K562 (cell line): ENCODE data around the gene PLCE1. TPM values are rescaled to one million over a fixed set of nuclear protein-coding genes. Genes with fewer than 3 reads are reported as not detected.

Source experiments
- ATAC-seq: fragments of 200-7000 bp; cut with Tn5 transposase; 3 replicates; pipeline ENCODE4 v1.9.1; 2020; ENCODE audit warnings: moderate library complexity
- BruUV-seq: library from RNA; stranded (reverse); fragments of 400-500 nt; replicated peaks from 2 replicates; lab custom pipeline; 2021; lab: Mats Ljungman, UMichigan
- CTCF ChIA-PET: fragments of 300-600 bp; formaldehyde crosslinking; extraction: SDS; loops from one replicate; lab custom pipeline; 2021; ENCODE audit warnings: low intra/inter-chr PET ratio; lab: Yijun Ruan, JAX
- POLR2A ChIA-PET: fragments of 300-600, 350-650 bp; sonication (Branson Sonifier 250); formaldehyde crosslinking; extraction: SDS; loops from one replicate; lab custom pipeline; 2021; ENCODE audit warnings: antibody characterized with exemption, inconsistent platforms; lab: Yijun Ruan, JAX
- DNase-seq, 4 experiments: peaks; one replicate each; pipeline versions ENCODE4 v3.0.0 to v3.0.0-alpha.2; 2011 to 2018; ENCODE audit warnings: low spot score in 3 of 4, mixed read lengths in 3 of 4; ENCODE audit errors: extremely low read depth in 1 of 4
- FAIRE-seq: peaks from 2 replicates; lab custom pipeline; 2011; peaks lifted over from hg19 to GRCh38; lab: Jason Lieb, UNC
- H2AFZ ChIP-seq: 2 replicates; pipeline ENCODE4 v1.6.0; 2011; ENCODE audit warnings: low read depth, low read length, control low read depth, inconsistent platforms
- H3K27ac ChIP-seq: fragments of 200-600 bp; 3 replicates; pipeline ENCODE4 v1.8.0; 2011; ENCODE audit warnings: low read depth, mild to moderate bottlenecking, control low read depth, inconsistent platforms, low read length, moderate library complexity, mixed read lengths; ENCODE audit errors: extremely low read depth
- H3K27me3 ChIP-seq, 2 experiments: fragments of 300-600 bp in 1 of 2; 2 replicates in 1 of 2; 3 replicates in 1 of 2; pipeline versions ENCODE4 v1.6.0 to v1.8.0; 2011; ENCODE audit warnings: inconsistent platforms in 2 of 2, low read length in 2 of 2, mild to moderate bottlenecking in 1 of 2, mixed read lengths in 1 of 2, moderate library complexity in 1 of 2; ENCODE audit not compliant: control insufficient read depth in 2 of 2, insufficient read depth in 2 of 2
- H3K36me3 ChIP-seq: fragments of 300-600 bp; 3 replicates; pipeline ENCODE4 v1.8.0; 2011; ENCODE audit warnings: mild to moderate bottlenecking, low read length, inconsistent platforms; ENCODE audit not compliant: control insufficient read depth, insufficient read depth
- H3K4me1 ChIP-seq, 2 experiments: fragments of 200-600 bp in 1 of 2; replicated peaks in 1 of 2; 2 replicates in 1 of 2; 3 replicates in 1 of 2; pipeline versions ENCODE4 v1.5.1 to v1.8.0; 2011; ENCODE audit warnings: inconsistent platforms in 2 of 2, low read length in 2 of 2, mild to moderate bottlenecking in 1 of 2, mixed read lengths in 1 of 2, moderate library complexity in 1 of 2; ENCODE audit not compliant: control insufficient read depth in 2 of 2, insufficient read depth in 2 of 2
- H3K4me2 ChIP-seq: 2 replicates; pipeline ENCODE4 v1.6.1; 2011; ENCODE audit warnings: low read length, control low read depth, inconsistent platforms, mixed read lengths; ENCODE audit not compliant: insufficient read depth
- H3K4me3 ChIP-seq: fragments of 200-600 bp; sonication (generic), shearing (Covaris generic); 2 replicates; pipeline ENCODE4 v1.5.1; 2016; ENCODE audit warnings: control low read depth, inconsistent platforms
- H3K79me2 ChIP-seq: fragments of 200-600 bp; 3 replicates; pipeline ENCODE4 v1.8.0; 2011; ENCODE audit warnings: low read length, inconsistent platforms; ENCODE audit not compliant: control insufficient read depth, insufficient read depth
- H3K9ac ChIP-seq, 2 experiments: 2 replicates each; pipeline versions ENCODE4 v1.6.0 to v1.6.1; 2011; ENCODE audit warnings: low read depth in 2 of 2, low read length in 2 of 2, control low read depth in 1 of 2, inconsistent platforms in 1 of 2, mild to moderate bottlenecking in 1 of 2, mixed read lengths in 1 of 2; ENCODE audit not compliant: insufficient read depth in 1 of 2
- H3K9me1 ChIP-seq: one replicate; pipeline ENCODE4 v1.6.0; 2011; ENCODE audit warnings: inconsistent platforms, mild to moderate bottlenecking, low read length, moderate library complexity; ENCODE audit not compliant: control insufficient read depth, insufficient read depth
- H3K9me3 ChIP-seq: replicated peaks from 2 replicates; pipeline ENCODE4 v1.5.1; 2011; ENCODE audit warnings: low read depth, low read length, inconsistent platforms; ENCODE audit not compliant: control insufficient read depth, insufficient read depth
- H4K20me1 ChIP-seq: replicated peaks from 2 replicates; pipeline ENCODE4 v1.6.1; 2011; ENCODE audit warnings: low read length, inconsistent platforms, mixed read lengths; ENCODE audit not compliant: control insufficient read depth, insufficient read depth
- HNRNPLL ChIP-seq: fragments of 200-400 bp; formaldehyde crosslinking; IDR thresholded peaks from 2 replicates; pipeline ENCODE4 v1.6.1; 2017; ENCODE audit warnings: low read length, low read depth, mild to moderate bottlenecking; ENCODE audit not compliant: poor library complexity, severe bottlenecking
- NFE2 ChIP-seq: IDR thresholded peaks from 2 replicates; pipeline ENCODE4 v1.6.1; 2014; ENCODE audit warnings: antibody characterized with exemption, low read depth
- WGBS: fragments of 100-300 bp; shearing (Covaris generic); methylation state at CpG from one replicate; pipeline ENCODE4 v1.1.6; 2016; ENCODE audit warnings: low coverage, mixed read lengths; ENCODE audit not compliant: insufficient coverage; ENCODE audit errors: missing lambda C conversion rate; 5-methylcytosine and 5-hydroxymethylcytosine counted together
- in situ Hi-C: fragments of 300-500 bp; cut with MboI; formaldehyde crosslinking; loops from 4 replicates; pipeline ENCODE4 v1.15.0; 2018; ENCODE audit warnings: inconsistent platforms, mixed read lengths
- intact Hi-C: fragments of 100-400 bp; cut with micrococcal nuclease; formaldehyde crosslinking; loops from 2 replicates; pipeline ENCODE4 v1.14.2; 2022
- polyA plus RNA-seq, 8 experiments: library from polyadenylated mRNA; depleted of rRNA in 4 of 8; stranded (reverse) in 5 of 8; unstranded in 3 of 8; fragments of >200 nt; fragmentation: Nextera tagmentation in 2 of 8; fragmentation: Illumina TruSeq in 1 of 8; extraction: Ambion mirVana in 2 of 8; extraction: Trizol in 1 of 8; gene quantifications; 2 replicates each; pipeline versions ENCODE4 v1.2.1 to v1.2.3, GENCODE V29; 2011 to 2014; ENCODE audit warnings: inconsistent platforms in 1 of 8, missing spikeins in 1 of 8
- total RNA-seq, 7 experiments: library from RNA; depleted of rRNA in 6 of 7; stranded (reverse); fragments of >200 nt in 6 of 7; fragmentation: Illumina TruSeq in 2 of 7; extraction: Trizol in 2 of 7; gene quantifications; 2 replicates each; pipeline versions ENCODE4 v1.2.1 to v1.2.3, GENCODE V29; 2011 to 2021; ENCODE audit warnings: low replicate concordance in 1 of 7
- TF ChIP-seq, protein P1 (sequence below), 2 experiments: IDR thresholded peaks; 2 replicates each; pipeline ENCODE4 v1.6.1; 2012; ENCODE audit warnings: improper control_type of control experiment in 2 of 2, low read depth in 2 of 2, low read length in 2 of 2, borderline replicate concordance in 1 of 2

Gene PLCE1
- total and polyA plus RNA-seq, 9 of the 15 experiments (the other 6 are each of a cell fraction or from before 2014, with no cell fraction given), result under 0.01 to 0.52 (median 0.13) TPM; not detected in 5

GRCh38 chr10:93973748-93974445, 19.8 kb upstream of the PLCE1 start:
- CTCF ChIA-PET, result no interaction called here
- BruUV-seq, result no TSS peak
- FAIRE-seq, result no peak

More at GRCh38 chr10:93973748-93974445, 19.8 kb upstream of the PLCE1 start:
- in situ Hi-C loops, result no loop called here
- ATAC-seq (no peak), DNase-seq (no peak)
- H3K27me3 ChIP-seq, result peaks cover 2% of the 10 kb centered on the region in 2 experiments; a peak in 2 of 5 replicates
- POLR2A ChIA-PET, result no interaction called here
- intact Hi-C loops, result no loop called here
- no peak overlapping the region for H3K27ac ChIP-seq
- TF ChIP-seq NFE2 (no peak), HNRNPLL (no peak)
- TF ChIP-seq, protein P1, sequence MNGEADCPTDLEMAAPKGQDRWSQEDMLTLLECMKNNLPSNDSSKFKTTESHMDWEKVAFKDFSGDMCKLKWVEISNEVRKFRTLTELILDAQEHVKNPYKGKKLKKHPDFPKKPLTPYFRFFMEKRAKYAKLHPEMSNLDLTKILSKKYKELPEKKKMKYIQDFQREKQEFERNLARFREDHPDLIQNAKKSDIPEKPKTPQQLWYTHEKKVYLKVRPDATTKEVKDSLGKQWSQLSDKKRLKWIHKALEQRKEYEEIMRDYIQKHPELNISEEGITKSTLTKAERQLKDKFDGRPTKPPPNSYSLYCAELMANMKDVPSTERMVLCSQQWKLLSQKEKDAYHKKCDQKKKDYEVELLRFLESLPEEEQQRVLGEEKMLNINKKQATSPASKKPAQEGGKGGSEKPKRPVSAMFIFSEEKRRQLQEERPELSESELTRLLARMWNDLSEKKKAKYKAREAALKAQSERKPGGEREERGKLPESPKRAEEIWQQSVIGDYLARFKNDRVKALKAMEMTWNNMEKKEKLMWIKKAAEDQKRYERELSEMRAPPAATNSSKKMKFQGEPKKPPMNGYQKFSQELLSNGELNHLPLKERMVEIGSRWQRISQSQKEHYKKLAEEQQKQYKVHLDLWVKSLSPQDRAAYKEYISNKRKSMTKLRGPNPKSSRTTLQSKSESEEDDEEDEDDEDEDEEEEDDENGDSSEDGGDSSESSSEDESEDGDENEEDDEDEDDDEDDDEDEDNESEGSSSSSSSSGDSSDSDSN (IDR thresholded peaks at IDR 0.05; ENCODE audit: borderline replicate concordance in 1 of 2, low read depth in 2 of 2, low read length in 2 of 2), result no peak
- no peaks in the 10 kb centered on the region for H4K20me1 ChIP-seq
- 0% methylated on average over 2 of the region's 2 CpGs for WGBS
- H3K36me3 ChIP-seq, result no peaks in the 10 kb centered on the region
- H3K79me2 ChIP-seq, result no peaks in the 10 kb centered on the region
- H3K9ac ChIP-seq, result no peak overlapping the region
- H3K4me3 ChIP-seq, result no peak overlapping the region
- H3K4me1 ChIP-seq, result no peaks in the 10 kb centered on the region
- H3K9me3 ChIP-seq, result no peaks in the 10 kb centered on the region
- H2AFZ ChIP-seq, result no peak overlapping the region
- H3K9me1 ChIP-seq, result no peaks in the 10 kb centered on the region
- H3K4me2 ChIP-seq, result no peak overlapping the region
